ENCODE results near the gene SMPX. TPM values are rescaled to one million over a fixed set of nuclear protein-coding genes. Genes with fewer than 3 reads are reported as not detected.

Gene SMPX
- polyA plus RNA-seq, 4 donors = 0.21 to 0.57 (median 0.28) TPM

- no peak for DNase-seq (ENCODE audit: low read depth in 4 of 4, low spot score in 2 of 4)
Measured at GRCh38 chrX:21659320-21659719, 98.6 kb downstream of the SMPX start.

GRCh38 chrX:21658746-21659145, 99.2 kb downstream of the SMPX start:
- DNase-seq (ENCODE audit: low read depth in 4 of 4, low spot score in 2 of 4) = no peak

- no peak for DNase-seq (ENCODE audit: low read depth in 4 of 4, low spot score in 2 of 4)
Measured at GRCh38 chrX:21658152-21658737, 99.7 kb downstream of the SMPX start, which contains the start of gene KLHL34. KLHL34 (minus strand) TSS chrX:21658330; CDS start chrX:21657788, 542 bp downstream.

- DNase-seq (ENCODE audit: low read depth in 4 of 4, low spot score in 2 of 4) = no peak
Measured at GRCh38 chrX:21657318-21658151, 100.4 kb downstream of the SMPX start.

- no peak for DNase-seq (ENCODE audit: low read depth in 4 of 4, low spot score in 2 of 4)
Measured at GRCh38 chrX:21656587-21657317, 101.2 kb downstream of the SMPX start.

Other genes starting within 250 kb of the SMPX start
- gene KLHL34, start 99.8 kb downstream of the SMPX start, polyA plus RNA-seq (ENCODE audit: insufficient read length in 4 of 4) = under 1 TPM in 3 of 4 donors, not detected in 1; 0.06 to 0.13 (median 0.07) TPM
- gene MBTPS2, start 81.5 kb upstream of the SMPX start, polyA plus RNA-seq (ENCODE audit: insufficient read length in 4 of 4) = 10 to 100 TPM; 27.2 to 36.5 (median 33.8) TPM
- gene YY2, start 97.9 kb upstream of the SMPX start, polyA plus RNA-seq (ENCODE audit: insufficient read length in 4 of 4) = 1 to 10 TPM; 2.5 to 3.8 (median 3.0) TPM
- 100 to 1,000 TPM; 136 to 150 (median 144) TPM for gene SMS, start 182.6 kb upstream of the SMPX start, polyA plus RNA-seq (ENCODE audit: insufficient read length in 4 of 4)